Fibroblast of peridontal ligament (primary cell): Measurements from ENCODE around the gene EFHD2.

ENCODE experiments used
- DNase-seq: peaks from one replicate; pipeline ENCODE4 v3.0.0-alpha.2; 2010; ENCODE audit errors: extremely low read depth

Gene EFHD2

GRCh38 chr1:15476927-15477326, 67.2 kb downstream of the EFHD2 start:
- DNase-seq = no peak

GRCh38 chr1:15477646-15478212, 68.0 kb downstream of the EFHD2 start:
- no peak for DNase-seq
